ENCODE data around the gene UBA5.
A peak's percentile ranks its signal among the peaks of the same experiment; 100 is the strongest.
"Not testable (repeated sequence)": the region's sequence is repeated elsewhere in the genome, so short reads cannot be mapped to it uniquely, and the experiment has no call there.

The UBA5 gene

DNA sequence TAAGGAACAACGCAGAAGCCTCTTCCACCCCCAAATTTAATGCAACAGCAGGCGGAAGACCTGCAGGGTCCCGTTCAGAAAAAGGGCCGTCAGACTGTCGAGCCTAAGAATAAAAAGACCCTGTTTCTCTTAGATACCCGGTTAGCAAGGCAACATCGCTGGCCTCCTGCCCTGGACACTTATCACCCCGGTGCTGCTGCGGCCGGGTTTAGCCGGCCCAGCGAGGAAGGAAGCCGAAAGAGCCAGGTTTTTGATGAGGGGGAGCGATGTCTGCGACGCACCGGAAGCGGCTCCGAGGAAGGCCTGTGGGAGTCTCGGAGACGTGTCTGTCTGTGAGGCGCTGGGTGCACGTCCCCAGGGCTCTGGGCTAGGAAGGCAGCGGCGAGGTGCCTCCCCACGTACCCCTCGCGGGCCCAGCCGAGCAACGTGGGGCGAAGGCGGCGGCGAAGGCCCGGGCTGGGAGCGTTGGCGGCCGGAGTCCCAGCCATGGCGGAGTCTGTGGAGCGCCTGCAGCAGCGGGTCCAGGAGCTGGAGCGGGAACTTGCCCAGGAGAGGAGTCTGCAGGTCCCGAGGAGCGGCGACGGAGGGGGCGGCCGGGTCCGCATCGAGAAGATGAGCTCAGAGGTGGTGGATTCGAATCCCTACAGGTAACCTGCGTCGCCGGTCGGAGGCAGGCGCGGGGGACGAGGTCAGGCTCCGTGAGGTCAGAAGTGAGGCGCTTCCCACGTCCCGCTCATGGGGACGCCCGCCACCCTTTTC lies at the start of gene UBA5:
UBA5 (plus strand) TSS at position 278 of the 759 bp plus-strand sequence; CDS start at position 487, 209 bp downstream.
- peak; percentile 49 to 53 for DNase-seq (ENCODE audit: low read depth in 2 of 2)

DNA sequence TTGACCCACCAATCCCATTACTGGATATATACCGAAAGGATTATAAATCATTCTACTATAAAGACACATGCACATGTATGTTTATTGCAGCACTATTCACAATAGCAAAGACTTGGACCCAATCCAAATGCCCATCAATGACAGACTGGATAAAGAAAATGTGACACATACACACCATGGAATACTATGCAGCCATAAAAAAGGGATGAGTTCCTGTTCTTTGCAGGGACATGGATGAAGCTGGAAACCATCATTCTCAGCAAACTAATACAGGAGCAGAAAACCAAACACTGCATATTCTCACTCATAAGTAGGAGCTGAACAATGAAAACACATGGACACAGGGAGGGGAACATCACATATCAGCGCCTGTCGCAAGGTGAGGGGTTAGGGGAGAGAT lies 44.8 kb upstream of the UBA5 start:
- not testable (repeated sequence) for DNase-seq (ENCODE audit: low read depth in 2 of 2)

- no peak for DNase-seq (ENCODE audit: low read depth in 2 of 2)
These were observed 44.2 kb upstream of the UBA5 start for GRCh38 chr3:132615881-132616280.

DNA sequence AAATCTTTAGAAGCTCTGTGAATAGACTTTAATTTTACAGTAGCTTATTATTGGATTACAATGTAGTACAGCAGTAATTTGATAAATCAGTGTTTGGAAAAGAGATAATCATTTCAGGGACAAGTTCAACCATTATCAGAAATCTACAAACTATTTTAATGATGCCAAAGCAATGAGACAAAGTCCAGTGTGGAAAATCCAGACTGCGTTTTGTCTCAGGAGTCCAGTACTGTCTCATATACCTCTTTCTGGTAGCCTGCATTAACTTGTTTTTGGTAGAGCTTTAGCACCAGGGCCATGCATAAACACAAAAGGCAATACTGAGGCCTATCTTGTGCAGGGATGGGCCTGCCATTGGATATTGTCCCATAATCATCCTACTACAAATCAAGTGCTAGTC lies 43.3 kb upstream of the UBA5 start:
- no peak for DNase-seq (ENCODE audit: low read depth in 2 of 2)

DNA sequence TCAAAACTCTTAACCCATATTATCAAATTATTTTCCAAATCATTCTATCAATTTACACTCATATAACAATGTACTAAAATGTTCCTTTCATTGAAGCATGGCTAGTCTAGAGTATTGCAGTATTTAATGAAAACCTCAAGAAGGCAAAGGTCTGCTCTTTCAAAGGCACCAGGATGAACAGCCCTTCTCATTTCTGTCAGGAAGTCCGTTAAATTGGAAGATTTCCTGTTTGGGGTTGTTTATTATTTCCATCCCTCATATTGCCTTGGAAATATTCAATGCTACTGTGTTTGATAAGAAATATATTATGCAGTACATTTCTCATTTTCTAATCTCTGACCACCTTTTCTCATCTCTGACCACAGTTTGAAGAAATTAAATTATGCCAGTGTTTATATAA lies 38.0 kb upstream of the UBA5 start:
- no peak for DNase-seq (ENCODE audit: low read depth in 2 of 2)

- DNase-seq (ENCODE audit: low read depth in 2 of 2), result no peak
These were observed 37.4 kb upstream of the UBA5 start for GRCh38 chr3:132622761-132623160.

GRCh38 chr3:132623646-132624045 lies 36.5 kb upstream of the UBA5 start:
- no peak for DNase-seq (ENCODE audit: low read depth in 2 of 2)

- no peak for DNase-seq (ENCODE audit: low read depth in 2 of 2)
These were observed 35.3 kb upstream of the UBA5 start for GRCh38 chr3:132624790-132625189.

DNA sequence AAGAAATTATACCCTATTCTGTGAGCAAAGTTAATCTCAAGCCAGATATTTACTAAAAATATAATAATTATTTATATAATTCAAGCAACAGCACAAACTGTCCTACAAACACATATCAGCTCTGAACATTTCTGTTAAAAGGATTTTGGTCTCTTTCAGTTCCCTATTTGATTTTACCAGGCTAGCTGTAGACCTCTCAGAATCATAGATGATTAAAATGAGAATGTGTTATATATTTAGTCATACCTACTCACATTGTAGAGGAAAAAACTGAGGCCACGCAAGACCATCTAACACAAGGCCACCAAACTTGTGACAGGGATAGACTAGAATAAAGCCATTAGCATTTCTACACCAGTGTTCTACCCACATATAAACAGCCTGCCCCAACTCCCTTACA lies 34.5 kb upstream of the UBA5 start:
- DNase-seq (ENCODE audit: low read depth in 2 of 2), result no peak

GRCh38 chr3:132626955-132627354 lies 33.2 kb upstream of the UBA5 start:
- DNase-seq (ENCODE audit: low read depth in 2 of 2), result no peak

DNA sequence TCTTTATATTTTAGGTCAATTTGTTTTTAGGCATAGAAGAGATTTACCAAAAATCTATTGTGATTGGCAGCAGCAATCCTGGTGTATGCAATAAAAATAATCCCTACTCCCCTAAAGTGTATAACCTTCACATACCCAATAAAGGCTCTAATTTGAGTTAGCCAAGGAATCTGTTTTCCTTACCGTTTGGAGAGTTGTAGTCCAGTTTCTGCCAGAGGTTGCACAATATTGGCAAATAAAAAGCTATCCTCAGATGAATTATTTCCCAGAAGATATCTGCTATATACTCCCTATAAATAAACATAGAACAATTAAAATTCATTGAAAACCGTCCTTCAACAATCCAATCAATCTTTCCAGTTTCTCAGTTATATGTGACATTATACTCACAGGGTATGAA lies 32.0 kb upstream of the UBA5 start:
- DNase-seq (ENCODE audit: low read depth in 2 of 2), result no peak

GRCh38 chr3:132629928-132630327 lies 30.2 kb upstream of the UBA5 start:
- DNase-seq (ENCODE audit: low read depth in 2 of 2), result no peak

DNA sequence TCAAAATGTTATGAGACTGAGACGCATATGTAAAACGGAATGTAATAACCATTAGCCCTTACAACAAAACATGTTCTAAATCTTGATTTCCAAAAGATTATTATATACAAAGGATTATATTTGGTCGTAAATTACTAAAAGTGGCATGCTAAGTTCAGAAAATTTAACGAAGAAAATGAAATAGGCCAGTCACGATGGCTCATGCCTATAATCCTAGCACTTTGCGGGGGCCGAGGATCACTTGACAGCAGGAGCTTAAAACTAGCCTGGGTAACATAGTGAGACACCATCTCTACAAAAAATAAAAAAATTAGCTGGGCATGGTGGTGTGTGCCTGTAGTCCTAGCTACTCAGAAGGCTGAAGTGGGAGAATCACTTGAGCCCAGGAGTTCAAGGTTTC lies 29.5 kb upstream of the UBA5 start:
- DNase-seq (ENCODE audit: low read depth in 2 of 2), result no peak

DNA sequence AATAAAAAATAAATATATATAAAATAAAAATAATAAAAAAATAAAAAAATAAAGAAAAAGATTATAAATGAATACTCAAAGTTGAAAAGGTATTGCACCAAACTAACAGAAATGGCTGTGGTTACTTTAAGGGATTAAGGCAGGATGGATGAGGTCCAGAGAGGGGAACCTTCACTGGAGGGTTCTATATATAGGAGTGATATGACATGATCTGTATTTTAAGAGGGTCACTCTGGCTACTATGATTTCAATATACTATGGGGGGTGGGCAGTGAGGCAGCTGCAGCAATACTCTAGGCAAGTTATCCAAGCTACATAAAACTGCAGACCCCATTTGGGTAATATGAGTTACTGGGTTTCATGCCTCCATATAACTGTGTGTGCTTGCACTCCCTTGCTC lies 25.1 kb upstream of the UBA5 start:
- no peak for DNase-seq (ENCODE audit: low read depth in 2 of 2)

- DNase-seq (ENCODE audit: low read depth in 2 of 2), result no peak
These were observed 22.5 kb upstream of the UBA5 start for GRCh38 chr3:132637590-132637989.

GRCh38 chr3:132638706-132639105 lies 21.4 kb upstream of the UBA5 start:
- no peak for DNase-seq (ENCODE audit: low read depth in 2 of 2)

DNA sequence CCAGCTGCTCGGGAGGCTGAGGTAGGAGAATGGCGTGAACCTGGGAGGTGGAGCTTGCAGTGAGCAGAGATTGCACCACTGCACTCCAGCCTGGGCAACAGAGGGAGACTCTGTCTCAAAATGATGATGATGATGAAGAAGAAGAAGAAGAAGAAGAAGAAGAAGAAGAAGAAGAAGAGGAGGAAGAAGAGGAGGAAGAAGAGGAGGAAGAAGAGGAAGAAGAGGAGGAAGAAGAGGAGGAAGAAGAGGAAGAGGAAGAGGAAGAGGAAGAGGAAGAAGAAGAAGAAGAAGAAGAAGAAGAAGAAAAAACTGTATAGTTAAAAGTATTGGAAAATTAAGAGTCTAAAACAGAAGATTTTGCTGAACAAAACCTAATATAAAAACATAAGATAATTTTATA lies 18.7 kb upstream of the UBA5 start:
- not testable (repeated sequence) for DNase-seq (ENCODE audit: low read depth in 2 of 2)

- no peak for DNase-seq (ENCODE audit: low read depth in 2 of 2)
These were observed 18.1 kb upstream of the UBA5 start for GRCh38 chr3:132641837-132642538.

- no peak for DNase-seq (ENCODE audit: low read depth in 2 of 2)
These were observed 17.6 kb upstream of the UBA5 start for GRCh38 chr3:132642539-132642847.

- DNase-seq (ENCODE audit: low read depth in 2 of 2), result no peak
These were observed 16.8 kb upstream of the UBA5 start for GRCh38 chr3:132643366-132643765.

DNA sequence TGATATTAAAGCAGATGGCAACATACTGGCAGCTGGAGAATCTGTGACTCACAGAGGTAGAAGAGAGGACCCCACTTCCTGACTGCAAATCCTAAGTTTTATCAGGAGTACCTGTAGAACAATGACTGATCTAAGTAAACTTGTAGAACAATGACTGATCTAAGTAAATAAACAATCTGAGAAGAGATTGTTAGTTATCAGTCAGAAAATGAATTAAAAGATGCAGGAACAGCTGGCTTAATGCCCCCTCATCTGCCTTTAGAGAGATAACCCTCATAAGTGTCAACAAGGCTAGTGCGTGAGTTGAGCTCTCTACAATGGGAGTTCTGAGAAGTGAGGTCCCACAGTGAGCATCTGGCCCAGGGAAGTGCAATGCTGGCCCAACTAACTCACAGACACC lies 15.1 kb upstream of the UBA5 start:
- DNase-seq (ENCODE audit: low read depth in 2 of 2), result no peak

GRCh38 chr3:132650153-132650552 lies 10.0 kb upstream of the UBA5 start:
- DNase-seq (ENCODE audit: low read depth in 2 of 2), result no peak

DNA sequence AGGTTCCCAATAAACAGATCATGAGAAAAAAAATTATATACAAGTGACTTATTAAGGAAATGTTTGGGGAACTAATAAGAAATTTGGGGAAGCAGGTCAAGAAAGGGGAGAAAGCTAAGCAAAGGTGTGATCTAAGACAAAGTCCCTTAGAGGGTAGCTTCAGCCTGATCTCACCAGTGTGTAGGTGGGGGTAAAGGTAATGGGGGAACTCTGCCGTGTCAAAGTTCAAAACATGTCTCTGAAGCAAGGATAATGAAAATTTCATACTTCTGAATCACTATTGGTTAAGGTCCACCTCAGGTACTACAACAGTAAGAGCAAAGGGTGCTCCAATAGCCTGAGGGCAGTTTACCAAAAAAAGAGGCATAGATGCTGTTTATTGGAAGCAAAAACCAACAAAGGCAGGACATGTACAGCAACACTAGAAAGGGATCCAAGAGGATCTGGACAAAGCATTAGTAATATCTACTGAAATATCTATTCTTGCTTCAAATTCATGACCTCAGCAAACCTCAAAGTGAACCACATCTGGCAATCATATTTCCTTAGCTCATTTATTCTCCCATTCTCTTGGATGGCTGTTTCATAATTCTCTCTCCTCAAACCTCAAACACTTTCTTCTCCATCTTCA lies 7.4 kb upstream of the UBA5 start:
- DNase-seq (ENCODE audit: low read depth in 2 of 2), result no peak

All from activated CD4-positive, alpha-beta T cell treated with anti-CD3 and anti-CD28 coated beads for 24 hours (primary cell).